OCI-LY1 (cell line): ENCODE data around the gene IER3.

Experiments
- CTCF ChIP-seq: fragments of 200-600 bp; sonication (generic), shearing (Covaris generic); IDR thresholded peaks from 2 replicates; pipeline ENCODE4 v1.5.1; 2017; ENCODE audit warnings: mild to moderate bottlenecking, antibody characterized with exemption, low read length, moderate library complexity, mixed read lengths
- EZH2 ChIP-seq: fragments of 200-600 bp; sonication (generic), shearing (Covaris generic); IDR thresholded peaks from 2 replicates; pipeline ENCODE4 v1.8.0; 2017; ENCODE audit warnings: borderline replicate concordance, mixed run types, mild to moderate bottlenecking, antibody characterized with exemption, low read length, moderate library complexity, mixed read lengths

DNA sequence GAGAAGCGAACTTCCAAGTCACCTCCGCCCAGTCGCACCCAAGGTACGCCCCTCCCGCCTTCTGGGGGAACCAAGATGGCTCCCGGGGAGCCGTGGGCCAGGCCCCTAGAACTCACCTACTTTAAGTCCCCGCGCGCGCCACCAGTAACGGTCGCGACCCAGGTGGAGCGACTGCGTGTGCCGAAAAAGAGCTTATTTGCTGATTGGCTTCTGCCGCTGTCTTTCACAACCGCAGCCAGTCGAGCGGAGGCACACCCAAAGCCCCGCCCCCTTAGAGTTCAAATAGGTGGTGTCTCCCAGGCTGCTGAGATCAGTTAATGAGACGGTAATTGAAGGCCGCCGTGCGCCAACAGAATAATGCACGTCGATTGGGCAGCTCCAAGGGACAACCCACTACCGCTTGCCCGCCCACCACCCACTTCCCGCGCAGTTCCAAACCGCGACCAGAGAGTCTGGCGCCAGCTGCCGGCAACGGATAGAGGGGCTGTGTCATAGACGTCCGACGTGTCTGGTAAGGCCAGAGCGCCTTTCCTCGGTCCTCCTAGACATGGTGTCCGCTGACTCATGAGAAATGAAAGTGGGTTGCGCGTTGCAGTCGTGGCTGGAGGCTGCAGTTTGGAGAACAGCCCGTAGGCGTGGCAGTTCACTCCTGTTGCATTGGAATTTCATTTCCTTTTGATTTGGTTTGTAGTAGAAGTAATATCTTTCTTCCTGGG is 27.1 kb downstream of the IER3 start, which contains the start of gene MDC1:
- no peak for TF ChIP-seq CTCF
- TF ChIP-seq EZH2 = no peak
